Prostate gland (tissue), 2 donors: ENCODE measurements around the gene GRK3. TPM values are rescaled to one million over a fixed set of nuclear protein-coding genes. Genes with fewer than 3 reads are reported as not detected.
"Not testable (repeated sequence)": the region's sequence is repeated elsewhere in the genome, so short reads cannot be mapped to it uniquely, and the experiment has no call there.

ENCODE experiments used
- DNase-seq: peaks from one replicate; pipeline ENCODE4 v3.0.0-alpha.2; 2019; ENCODE audit warnings: low spot score
- H3K27ac ChIP-seq, 2 donors: fragments of 200-600 bp; sonication (generic); 2 replicates each; pipeline ENCODE4 v1.5.1; 2017 to 2019
- H3K27me3 ChIP-seq: fragments of 200-600 bp; sonication (generic); replicated peaks from 2 replicates; pipeline ENCODE4 v1.5.1; 2019; ENCODE audit not compliant: insufficient read depth
- H3K36me3 ChIP-seq, 2 donors: fragments of 200-600 bp; sonication (generic); 1 replicate in 1 of 2; 2 replicates in 1 of 2; pipeline versions ENCODE4 v1.5.1 to v1.8.1; 2017 to 2019
- H3K4me1 ChIP-seq: fragments of 200-600 bp; sonication (generic); replicated peaks from 2 replicates; pipeline ENCODE4 v1.5.1; 2019
- H3K4me3 ChIP-seq, 2 donors: fragments of 200-600 bp; sonication (generic); 2 replicates each; pipeline ENCODE4 v1.5.1; 2017 to 2019
- H3K9me3 ChIP-seq: fragments of 200-600 bp; sonication (generic); 2 replicates; pipeline ENCODE4 v1.5.1; 2017
- CTCF ChIP-seq, 4 experiments: fragments of 200-600 bp in 2 of 4; fragments of 450-650 bp in 2 of 4; sonication (generic) in 2 of 4; IDR thresholded peaks; 1 replicate in 3 of 4; 2 replicates in 1 of 4; pipeline ENCODE4 v1.5.1; 2016 to 2019; ENCODE audit warnings: antibody characterized with exemption in 4 of 4, mild to moderate bottlenecking in 2 of 4, moderate library complexity in 2 of 4
- POLR2A ChIP-seq: fragments of 450-650 bp; IDR thresholded peaks from one replicate; pipeline ENCODE4 v1.6.1; 2016; ENCODE audit warnings: antibody characterized with exemption, mild to moderate bottlenecking
- POLR2AphosphoS5 ChIP-seq: sonication (generic); formaldehyde crosslinking; IDR thresholded peaks from one replicate; pipeline ENCODE4 v1.6.1; 2017; ENCODE audit warnings: antibody characterized with exemption
- WGBS: methylation state at CpG from one replicate; pipeline ENCODE4 v1.1.5; 2018; 5-methylcytosine and 5-hydroxymethylcytosine counted together
- intact Hi-C: fragments of 100-400 bp; cut with DNase I; formaldehyde crosslinking; loops from one replicate; pipeline ENCODE4 v1.14.2; 2022
- total RNA-seq, 2 donors: library from RNA; depleted of rRNA; stranded (reverse); fragments of >200 nt; gene quantifications; one replicate each; pipeline ENCODE4 v1.1.0, GENCODE V29; 2016

GRK3 gene
- total RNA-seq, 2 donors from 2014 or later = 10.2 to 16.9 TPM

GRCh38 chr22:25702571-25703167 is 138.2 kb downstream of the GRK3 start:
- DNase-seq = no peak
- Histone ChIP-seq H3K27me3 (no peaks in the 10 kb centered on the region), H3K36me3 (no peaks in the 10 kb centered on the region)

GRCh38 chr22:25704701-25705100 is 140.2 kb downstream of the GRK3 start:
- no peak for TF ChIP-seq POLR2A
- no peak for TF ChIP-seq CTCF (IDR thresholded peaks at IDR 0.05)
- no peak for TF ChIP-seq POLR2AphosphoS5
- Histone ChIP-seq H3K36me3 (no peaks in the 10 kb centered on the region), H3K27me3 (no peaks in the 10 kb centered on the region), H3K4me1 (no peaks in the 10 kb centered on the region), H3K27ac (no peak overlapping the region), H3K4me3 (no peak overlapping the region), H3K9me3 (no peaks in the 10 kb centered on the region)
- intact Hi-C loops = no loop called here
- no peak for DNase-seq
- 97% methylated on average over 2 of the region's 2 CpGs for WGBS

More at GRCh38 chr22:25702571-25703167, 138.2 kb downstream of the GRK3 start:
- Histone ChIP-seq H3K9me3 (no peaks in the 10 kb centered on the region), H3K27ac (no peak overlapping the region), H3K4me3 (no peak overlapping the region), H3K4me1 (no peaks in the 10 kb centered on the region)
- intact Hi-C loops = loop anchor here (2.0 kb wide), 1 partner anchor 240 kb away; no protein-coding TSS in a partner anchor
- 80% methylated on average over 7 of the region's 7 CpGs for WGBS
- TF ChIP-seq CTCF (IDR thresholded peaks at IDR 0.05) = no peak

GRCh38 chr22:25706197-25706596 is 141.7 kb downstream of the GRK3 start:
- WGBS = 94% methylated on average over 5 of the region's 5 CpGs
- intact Hi-C loops = no loop called here

GRCh38 chr22:25708430-25708829 is 144.0 kb downstream of the GRK3 start:
- intact Hi-C loops, H3K36me3 ChIP-seq, DNase-seq, H3K27ac ChIP-seq, H3K4me3 ChIP-seq, H3K4me1 ChIP-seq, H3K27me3 ChIP-seq, H3K9me3 ChIP-seq: not testable (repeated sequence)
- 90% methylated on average over 6 of the region's 6 CpGs for WGBS

More at GRCh38 chr22:25706197-25706596, 141.7 kb downstream of the GRK3 start:
- DNase-seq = no peak
- Histone ChIP-seq H3K27ac (no peak overlapping the region), H3K4me3 (no peak overlapping the region), H3K4me1 (no peaks in the 10 kb centered on the region), H3K36me3 (no peaks in the 10 kb centered on the region), H3K9me3 (no peaks in the 10 kb centered on the region), H3K27me3 (no peaks in the 10 kb centered on the region)
- TF ChIP-seq CTCF (IDR thresholded peaks at IDR 0.05) (no peak), POLR2AphosphoS5 (no peak), POLR2A (no peak)

GRCh38 chr22:25709758-25710157 is 145.3 kb downstream of the GRK3 start:
- no peak for TF ChIP-seq POLR2A
- no peak for TF ChIP-seq CTCF (IDR thresholded peaks at IDR 0.05)
- TF ChIP-seq POLR2AphosphoS5 = no peak
- intact Hi-C loops = no loop called here
- H3K27me3 ChIP-seq = no peaks in the 10 kb centered on the region

More at GRCh38 chr22:25709758-25710157, 145.3 kb downstream of the GRK3 start:
- Histone ChIP-seq H3K4me3 (no peak overlapping the region), H3K4me1 (no peaks in the 10 kb centered on the region), H3K36me3 (no peaks in the 10 kb centered on the region), H3K9me3 (no peaks in the 10 kb centered on the region), H3K27ac (no peak overlapping the region)
- DNase-seq = no peak
- 81% methylated on average over 6 of the region's 6 CpGs for WGBS
